ENCODE measurements around the gene KCND2. TPM values are rescaled to one million over a fixed set of nuclear protein-coding genes. Genes with fewer than 3 reads are reported as not detected.

The KCND2 gene
- total RNA-seq, 1 experiment from 2014 or later: 0.72 TPM

GRCh38 chr7:120553491-120553890, 280.5 kb downstream of the KCND2 start:
- Histone ChIP-seq H3K4me3 (no peak overlapping the region), H3K9me2 (ENCODE audit: insufficient read depth) (no peaks in the 10 kb centered on the region), H3K36me3 (ENCODE audit: low read depth) (no peaks in the 10 kb centered on the region), H3K27me3 (ENCODE audit: insufficient read depth, low read depth) (no peaks in the 10 kb centered on the region), H3K27ac (no peak overlapping the region), H3K79me2 (ENCODE audit: low read depth) (no peaks in the 10 kb centered on the region), H3K9me3 (ENCODE audit: insufficient read depth, low read depth) (no peaks in the 10 kb centered on the region), H4K20me1 (ENCODE audit: insufficient read depth) (no peaks in the 10 kb centered on the region), H3K4me2 (no peak overlapping the region), H2AFZ (no peak overlapping the region), H3K4me1 (replicated peaks; ENCODE audit: insufficient read depth) (no peaks in the 10 kb centered on the region), H3F3A (ENCODE audit: insufficient read depth, low read depth) (no peaks in the 10 kb centered on the region)
- intact Hi-C loops (cut with micrococcal nuclease; ENCODE audit: unreplicated experiment): loop anchor here (10.0 kb wide), 2 partner anchors 171 to 499 kb away; no protein-coding TSS in a partner anchor
- ChIA-PET CTCF (no interaction called here), POLR2A (ENCODE audit: unreplicated experiment) (no interaction called here)
- no TSS peak for BruUV-seq (replicated peaks)
- no peak for TF ChIP-seq EZH2 (IDR thresholded peaks at IDR 0.05; ENCODE audit: low read depth)
- TF ChIP-seq CTCF (conservative IDR thresholded peaks at IDR 0.05): no peak
- no peak for DNase-seq

GRCh38 chr7:120554960-120555571, 282.1 kb downstream of the KCND2 start:
- intact Hi-C loops (cut with micrococcal nuclease; ENCODE audit: unreplicated experiment): loop anchor here (1.0 to 10.0 kb wide), 6 partner anchors 170 to 1637 kb away; no protein-coding TSS in a partner anchor
- CTCF ChIA-PET: no interaction called here
- Histone ChIP-seq H3K4me1 (replicated peaks; ENCODE audit: insufficient read depth) (no peaks in the 10 kb centered on the region), H3K27me3 (ENCODE audit: insufficient read depth, low read depth) (no peaks in the 10 kb centered on the region), H3K4me2 (no peak overlapping the region), H4K20me1 (ENCODE audit: insufficient read depth) (no peaks in the 10 kb centered on the region), H3K79me2 (ENCODE audit: low read depth) (no peaks in the 10 kb centered on the region), H3F3A (ENCODE audit: insufficient read depth, low read depth) (no peaks in the 10 kb centered on the region), H3K27ac (no peak overlapping the region), H3K36me3 (ENCODE audit: low read depth) (no peaks in the 10 kb centered on the region), H2AFZ (no peak overlapping the region), H3K4me3 (no peak overlapping the region), H3K9me2 (ENCODE audit: insufficient read depth) (no peaks in the 10 kb centered on the region), H3K9me3 (ENCODE audit: insufficient read depth, low read depth) (no peaks in the 10 kb centered on the region)
- POLR2A ChIA-PET (ENCODE audit: unreplicated experiment): no interaction called here
- DNase-seq: peak; percentile 42 to 47
- TF ChIP-seq EZH2 (IDR thresholded peaks at IDR 0.05; ENCODE audit: low read depth) (no peak), CTCF (conservative IDR thresholded peaks at IDR 0.05) (peak; percentile 90)
- no TSS peak for BruUV-seq (replicated peaks)

- Histone ChIP-seq H3F3A (ENCODE audit: insufficient read depth, low read depth) (no peaks in the 10 kb centered on the region), H3K4me3 (no peak overlapping the region), H3K9me3 (ENCODE audit: insufficient read depth, low read depth) (no peaks in the 10 kb centered on the region), H3K4me1 (replicated peaks; ENCODE audit: insufficient read depth) (no peaks in the 10 kb centered on the region), H2AFZ (no peak overlapping the region), H3K27me3 (ENCODE audit: insufficient read depth, low read depth) (no peaks in the 10 kb centered on the region), H3K27ac (no peak overlapping the region), H3K4me2 (no peak overlapping the region), H3K79me2 (ENCODE audit: low read depth) (no peaks in the 10 kb centered on the region), H3K36me3 (ENCODE audit: low read depth) (no peaks in the 10 kb centered on the region), H4K20me1 (ENCODE audit: insufficient read depth) (no peaks in the 10 kb centered on the region), H3K9me2 (ENCODE audit: insufficient read depth) (no peaks in the 10 kb centered on the region)
- intact Hi-C loops (cut with micrococcal nuclease; ENCODE audit: unreplicated experiment): no loop called here
- TF ChIP-seq EZH2 (IDR thresholded peaks at IDR 0.05; ENCODE audit: low read depth) (no peak), CTCF (conservative IDR thresholded peaks at IDR 0.05) (no peak)
- CTCF ChIA-PET: no interaction called here
- no TSS peak for BruUV-seq (replicated peaks)
- DNase-seq: no peak
- POLR2A ChIA-PET (ENCODE audit: unreplicated experiment): no interaction called here
Observed at GRCh38 chr7:120564145-120564544, 291.2 kb downstream of the KCND2 start.
